Glomerular visceral epithelial cell (primary cell): ENCODE measurements around the gene GRAMD1B.

Source experiments
- DNase-seq: peaks from one replicate; pipeline ENCODE4 v3.0.0-alpha.2; 2016; ENCODE audit errors: extremely low spot score

GRAMD1B gene

DNA sequence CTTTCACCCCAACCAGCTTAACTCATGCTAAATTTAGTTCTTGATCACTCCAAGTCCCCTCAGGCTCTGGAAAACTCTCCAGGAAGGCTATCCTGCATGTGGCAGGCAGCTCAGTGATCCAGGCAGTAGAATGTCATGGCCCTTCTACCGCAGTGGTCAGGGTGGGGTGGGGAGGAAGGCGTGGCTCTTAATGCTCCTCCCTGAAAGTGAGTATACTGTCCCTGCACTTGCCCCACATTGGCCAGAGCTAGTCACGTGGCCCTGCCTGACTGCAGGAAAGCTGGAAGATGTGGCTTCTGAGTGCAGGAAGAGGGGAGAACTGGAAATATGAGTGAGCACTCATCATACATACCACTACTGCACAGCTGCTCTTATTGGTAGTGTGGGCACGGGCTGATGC lies 102.1 kb downstream of the GRAMD1B start:
- no peak for DNase-seq

DNA sequence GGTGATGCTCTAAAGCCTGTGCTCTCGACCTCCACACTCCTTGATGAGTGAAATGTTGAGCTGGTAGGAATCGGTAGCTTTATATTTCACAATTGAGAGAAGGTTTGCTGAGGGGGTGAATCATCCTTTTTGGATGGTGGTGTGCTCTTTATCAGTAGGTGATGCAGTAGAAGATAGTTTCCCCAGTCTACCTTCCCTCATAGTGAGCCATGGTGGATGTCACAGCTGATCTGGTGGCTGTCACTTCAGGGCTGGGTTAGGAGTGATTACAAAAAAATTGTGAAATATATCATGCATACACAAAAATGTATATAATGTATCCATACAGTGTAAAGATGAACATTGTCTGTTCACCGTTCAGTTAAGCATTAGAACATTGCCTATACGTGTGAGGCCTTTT lies 105.3 kb downstream of the GRAMD1B start:
- no peak for DNase-seq

DNA sequence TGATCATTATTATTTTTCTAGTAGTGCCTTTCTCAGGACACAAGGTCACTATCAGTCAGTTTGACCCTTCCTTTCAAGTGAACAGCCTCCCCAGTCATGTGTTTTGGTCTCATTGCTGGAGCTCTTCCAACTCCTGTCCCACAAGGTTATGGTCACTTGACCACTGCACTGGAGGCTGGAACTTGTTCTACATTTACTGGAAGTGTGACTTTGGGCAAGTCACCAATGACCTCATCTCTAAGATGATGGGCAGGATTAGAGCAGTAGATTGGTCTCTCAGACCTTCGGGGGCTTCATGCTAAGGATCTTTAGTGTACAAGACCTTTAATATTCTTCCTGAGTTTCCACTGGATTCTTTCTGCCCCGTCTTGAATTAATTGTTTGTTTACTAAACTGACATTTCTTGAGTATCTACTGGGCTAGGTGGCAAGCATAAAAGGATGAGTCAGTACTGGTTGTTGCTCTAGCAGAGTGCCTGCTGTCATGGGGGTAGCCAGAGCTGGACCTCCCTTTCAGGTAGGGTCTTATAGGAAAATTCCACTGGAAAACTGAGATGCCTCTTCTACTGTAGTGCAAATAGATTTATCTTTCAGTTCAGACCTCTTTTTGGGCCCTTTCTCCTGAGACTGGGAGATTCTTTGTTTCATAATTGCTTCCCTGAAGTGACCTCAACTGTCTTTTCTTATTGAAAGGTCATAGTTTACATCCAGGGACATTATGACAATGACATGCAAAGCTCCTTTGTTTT lies 106.8 kb downstream of the GRAMD1B start:
- no peak for DNase-seq

DNA sequence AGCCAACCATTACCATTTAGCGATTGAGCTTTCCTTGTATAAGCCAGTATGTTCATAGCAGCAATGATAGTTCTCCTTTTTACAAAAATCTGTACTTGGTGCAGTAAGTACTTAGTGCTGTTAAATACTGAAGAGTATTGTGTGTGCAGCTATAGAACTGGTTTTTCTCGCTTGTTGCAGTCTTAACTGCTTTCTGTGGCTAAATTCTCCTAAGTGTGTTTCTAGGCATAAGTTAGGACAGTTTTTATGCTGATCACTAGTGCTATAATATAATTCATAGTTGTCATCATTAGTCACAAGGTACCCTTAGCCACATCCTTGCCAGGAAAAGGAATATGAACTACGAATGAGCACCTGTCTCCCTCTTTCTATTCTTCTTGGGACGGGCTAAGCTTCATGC lies 107.7 kb downstream of the GRAMD1B start:
- no peak for DNase-seq

DNA sequence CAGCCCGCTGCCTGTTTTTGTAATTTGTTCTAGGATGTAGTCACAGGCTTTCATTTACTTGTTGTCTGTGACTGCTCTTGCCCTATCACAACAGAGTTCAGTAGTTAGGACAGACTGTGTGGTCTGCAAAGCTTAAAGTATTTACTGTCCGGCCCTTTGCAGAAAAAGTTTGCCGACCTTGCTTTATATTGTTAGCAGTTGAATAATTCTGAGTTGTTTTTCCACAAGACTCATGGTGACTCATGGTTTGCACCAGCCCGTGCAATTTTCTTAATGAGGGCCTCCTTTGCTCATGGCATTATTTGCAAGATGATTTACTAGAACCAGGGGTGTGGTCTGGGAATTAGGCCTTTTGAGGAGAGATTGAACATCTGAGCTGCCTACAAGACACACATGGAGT lies 113.7 kb downstream of the GRAMD1B start:
- no peak for DNase-seq

DNA sequence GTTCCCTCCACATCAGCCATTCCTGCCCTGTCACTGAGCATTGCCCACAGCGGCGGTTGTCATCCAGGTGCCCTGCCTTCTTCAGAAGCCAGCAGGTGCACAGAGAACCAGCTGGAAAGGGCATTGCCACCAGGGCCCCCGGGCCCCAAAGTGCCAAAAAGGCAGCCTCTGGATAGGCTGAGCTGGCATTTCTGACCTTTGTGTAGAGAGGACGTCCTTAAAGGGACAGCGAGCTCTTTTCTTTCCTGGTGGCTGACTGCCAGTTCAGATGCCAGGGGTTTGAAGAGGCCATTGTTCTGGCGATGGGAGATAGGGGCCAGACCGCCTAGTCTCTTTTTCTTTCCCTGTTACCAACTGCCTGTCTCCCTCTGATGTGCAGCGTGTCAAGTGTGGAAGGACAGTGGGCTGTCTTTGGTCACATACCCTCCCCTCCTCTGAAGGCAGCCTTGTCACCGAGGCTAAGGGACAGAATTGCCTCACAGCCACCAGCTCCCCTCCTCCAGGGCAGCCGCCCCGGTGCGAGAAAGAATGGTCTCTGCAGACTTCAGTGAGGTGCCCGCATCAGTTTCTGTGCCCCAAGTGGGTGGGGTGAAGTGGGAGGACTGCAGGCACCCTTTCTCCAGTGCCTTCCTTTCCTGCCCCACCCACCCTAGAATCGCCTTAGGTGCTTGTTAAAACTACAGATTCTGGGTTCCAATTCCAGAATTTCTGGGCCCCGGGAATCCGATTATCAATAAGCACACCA lies 114.7 kb downstream of the GRAMD1B start:
- DNase-seq: no peak

DNA sequence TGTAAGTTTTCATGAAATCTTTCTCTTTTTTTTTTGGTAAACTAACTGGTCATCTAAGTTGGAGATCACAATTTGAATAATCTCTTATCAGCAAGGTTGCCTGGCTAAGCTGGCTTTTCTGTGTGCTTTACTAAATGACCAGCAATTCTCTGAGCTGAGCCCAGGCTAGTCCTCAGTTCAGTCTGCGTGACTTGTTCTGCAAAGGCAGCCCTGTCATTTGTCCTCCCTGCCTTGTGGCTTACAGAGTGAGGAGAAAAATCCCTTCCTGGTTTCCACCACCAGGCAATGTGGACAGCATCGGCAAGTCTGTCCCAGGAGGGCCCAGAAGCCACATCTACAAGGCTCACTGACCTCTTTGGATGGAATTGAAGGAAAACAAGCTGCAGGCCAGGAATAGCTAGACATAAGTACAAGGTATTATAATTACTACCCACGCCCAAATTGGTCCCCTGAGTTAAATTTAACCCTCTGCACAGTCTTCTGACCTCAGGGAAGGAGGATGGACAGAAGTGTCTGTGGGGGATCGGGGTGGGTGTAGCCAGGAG lies 115.7 kb downstream of the GRAMD1B start:
- no peak for DNase-seq

DNA sequence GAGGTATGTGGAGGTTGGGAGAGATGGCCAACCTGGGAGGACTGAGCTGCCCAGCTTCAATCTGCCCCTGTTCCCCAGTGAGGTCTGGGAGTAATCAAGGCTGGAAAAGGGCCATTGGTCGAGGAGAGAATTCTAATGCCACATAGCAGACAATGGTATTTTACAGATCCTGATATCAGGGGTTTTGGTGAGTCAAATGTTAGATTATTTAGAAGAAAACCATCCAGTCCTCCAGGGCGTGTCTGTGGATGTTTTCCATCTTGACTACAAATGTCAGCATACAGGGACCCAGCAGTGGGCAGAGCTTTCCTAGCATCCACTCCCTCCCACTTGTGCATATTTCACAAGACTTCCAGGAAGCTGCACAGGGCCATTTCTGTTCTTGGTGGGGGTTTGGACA lies 116.4 kb downstream of the GRAMD1B start:
- DNase-seq: no peak

DNA sequence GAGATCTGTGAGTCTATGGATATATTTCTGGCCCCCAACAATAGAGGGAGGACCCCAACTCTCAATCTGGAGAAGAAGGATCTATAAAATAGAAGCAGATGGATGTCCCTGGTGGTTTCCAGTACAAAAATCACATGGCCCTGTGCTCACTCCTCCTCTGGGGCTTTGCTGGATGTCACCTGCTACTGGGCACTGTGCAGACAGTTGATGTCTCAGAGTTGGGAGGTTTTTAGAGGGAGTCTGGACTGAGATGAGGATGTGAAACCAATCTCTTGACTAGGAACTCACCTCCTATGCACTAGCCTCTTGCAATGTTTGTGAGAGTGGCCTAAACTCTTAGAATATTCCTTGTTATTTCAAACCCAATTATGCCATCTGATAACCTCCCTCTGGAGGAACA lies 117.1 kb downstream of the GRAMD1B start:
- DNase-seq: no peak

DNA sequence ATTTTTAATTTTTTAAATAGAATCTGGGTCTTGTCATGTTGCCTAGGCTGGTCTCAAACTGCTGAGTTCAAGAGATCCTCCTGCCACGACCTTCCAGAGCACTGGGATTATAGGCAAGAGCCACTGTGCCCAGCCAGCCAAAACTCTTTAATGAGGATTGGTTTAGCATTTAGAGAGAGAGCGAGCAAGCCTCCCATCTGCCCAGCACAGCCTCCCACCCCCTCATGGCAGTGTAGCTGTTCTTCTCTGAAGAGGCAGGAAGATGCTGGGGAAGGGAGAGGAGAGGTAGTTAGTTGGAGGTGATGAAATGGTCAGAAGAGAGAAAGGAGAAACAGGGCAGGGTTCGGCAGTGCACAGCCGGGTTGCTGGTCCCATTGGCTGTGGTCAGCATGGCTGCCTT lies 118.7 kb downstream of the GRAMD1B start:
- DNase-seq: no peak

DNA sequence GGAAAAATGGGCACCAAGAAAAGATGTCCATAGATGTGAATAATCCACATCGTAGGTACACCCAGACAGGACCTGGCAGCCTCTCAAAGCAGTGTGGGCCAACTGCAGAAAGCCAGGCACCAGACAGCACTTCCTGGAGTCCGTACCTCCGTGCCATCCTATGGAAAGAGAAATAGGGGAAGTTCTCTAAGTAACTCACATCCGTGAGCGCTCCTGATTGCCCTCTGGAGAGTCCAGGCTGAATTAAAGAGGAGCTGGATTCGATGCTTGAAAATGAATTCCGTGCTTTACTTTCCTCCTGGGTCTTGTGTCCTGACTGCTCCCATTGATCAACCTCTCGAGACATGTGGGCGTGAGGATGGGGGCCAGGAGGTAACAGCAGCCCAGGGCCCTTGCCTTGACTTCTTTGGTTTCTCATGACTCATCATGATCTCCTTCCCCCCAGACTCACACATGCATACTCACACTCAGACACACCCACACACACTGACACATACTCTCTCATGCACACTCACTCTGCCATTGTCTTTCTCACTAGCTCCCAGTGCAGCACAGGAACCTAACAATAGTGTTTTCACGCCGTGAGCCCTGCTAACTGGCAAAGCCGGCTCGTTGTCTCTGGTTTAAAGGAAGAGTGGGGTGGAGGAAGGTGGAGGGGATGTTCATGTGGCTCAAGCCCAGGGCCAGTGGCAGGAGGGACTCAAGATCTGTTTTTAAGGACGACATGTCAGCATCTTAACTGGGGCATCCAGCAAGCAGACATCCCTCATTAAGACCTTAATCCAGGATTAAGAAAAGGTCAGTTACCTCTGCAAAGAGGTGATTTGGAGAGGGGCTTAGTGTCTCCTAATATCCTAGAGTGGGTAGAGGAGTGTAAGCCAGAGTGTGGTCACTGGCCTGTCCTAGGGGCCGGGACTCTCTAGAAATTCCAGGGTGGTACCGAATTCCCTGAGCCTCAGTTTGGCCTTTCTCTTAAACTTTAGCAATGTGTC lies 120.2 kb downstream of the GRAMD1B start:
- no peak for DNase-seq

DNA sequence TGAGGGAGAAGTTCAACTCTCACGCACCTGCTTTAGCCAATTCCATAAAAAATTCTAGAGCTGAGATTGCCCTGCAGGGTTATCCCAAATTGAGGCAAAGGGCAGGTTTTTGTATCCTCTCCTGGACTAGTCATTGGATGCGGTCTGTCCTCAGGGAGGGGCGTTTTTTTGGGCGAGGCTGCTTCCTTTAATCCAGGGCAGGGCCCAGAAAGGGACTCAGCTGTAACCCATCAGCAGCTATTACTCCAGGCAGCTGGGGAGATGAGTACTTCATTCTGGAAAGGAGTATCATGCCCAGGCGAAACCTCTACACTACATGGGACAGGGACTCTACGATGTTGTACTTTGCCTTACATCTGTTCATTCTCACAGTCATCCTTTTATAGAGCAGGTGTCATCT lies 121.0 kb downstream of the GRAMD1B start:
- DNase-seq: no peak

DNA sequence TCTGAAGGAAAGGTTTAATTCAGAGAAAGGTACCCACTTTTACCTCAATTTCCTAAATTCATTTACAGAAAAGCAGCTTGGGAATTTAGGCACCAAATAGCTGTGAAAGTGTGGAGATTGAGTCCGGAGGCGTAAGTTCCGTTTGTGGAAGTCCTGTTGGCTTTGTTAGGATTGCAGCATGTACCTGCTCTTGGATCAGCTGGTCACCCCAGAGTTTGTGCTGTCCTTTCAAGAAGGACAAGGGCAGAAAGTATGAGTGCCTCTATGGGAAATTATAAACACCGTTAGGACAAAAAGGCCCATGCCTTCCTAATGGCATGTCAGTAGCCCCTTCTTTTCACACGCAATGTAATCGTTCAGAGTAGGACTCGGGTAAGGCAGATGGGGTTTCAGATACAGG lies 126.6 kb downstream of the GRAMD1B start:
- DNase-seq: no peak

DNA sequence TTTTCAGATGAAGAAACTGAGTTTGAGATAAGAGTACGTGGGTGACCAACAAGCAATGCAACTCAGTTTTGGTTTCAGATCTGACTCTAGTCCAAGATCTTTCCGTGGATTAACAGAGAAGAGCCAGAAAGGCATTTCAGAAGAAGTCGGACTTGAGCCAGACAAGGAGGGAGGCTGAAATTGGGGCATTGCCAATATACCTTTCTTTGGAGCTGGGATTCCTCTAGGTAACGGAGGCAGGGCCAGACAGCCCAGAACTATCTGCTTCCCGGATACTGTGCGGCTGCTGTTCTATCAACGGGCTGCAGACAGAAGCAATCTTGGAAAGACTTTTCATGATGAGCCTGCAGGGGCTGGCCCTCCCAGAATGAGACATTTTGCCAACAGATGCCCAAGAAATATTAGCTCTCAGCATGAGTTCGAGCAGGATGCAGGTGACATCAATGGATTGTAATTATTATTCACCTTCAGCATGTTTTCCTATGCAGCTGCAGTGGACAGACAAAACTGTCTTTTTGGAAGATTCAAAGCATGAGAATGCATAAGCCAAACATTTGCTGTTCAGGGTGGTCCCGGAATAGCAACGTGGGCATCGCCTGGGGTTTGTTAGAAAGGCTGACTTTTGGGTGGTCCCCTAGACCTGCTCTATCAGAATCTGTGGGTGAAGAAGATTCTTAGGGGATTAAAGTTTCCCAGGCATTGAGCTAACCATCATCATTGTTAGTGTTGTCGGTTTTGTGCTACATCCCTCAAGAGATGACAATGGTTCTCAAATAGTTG lies 128.7 kb downstream of the GRAMD1B start:
- DNase-seq: no peak

DNA sequence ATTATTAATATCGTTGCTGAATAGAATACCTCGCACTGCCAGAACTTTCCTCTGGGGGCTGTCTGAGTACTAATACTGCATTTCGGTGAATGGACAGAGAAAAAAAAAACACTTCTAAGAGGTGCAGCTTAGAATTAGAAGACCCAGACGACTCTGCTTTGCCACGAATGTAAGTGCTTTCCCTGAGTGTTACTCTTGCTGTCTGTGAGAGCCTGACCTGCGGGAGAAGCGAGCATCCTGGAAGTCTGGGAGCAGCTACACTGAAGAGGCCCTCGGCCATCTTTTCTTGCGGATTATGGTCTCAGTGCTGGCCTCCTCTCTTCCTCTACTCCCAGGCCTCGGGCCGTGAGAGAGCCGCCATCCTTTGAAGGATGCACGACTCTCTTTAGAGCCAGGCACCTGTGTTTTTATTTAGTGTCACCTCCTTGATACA lies 129.5 kb downstream of the GRAMD1B start:
- DNase-seq: no peak

DNA sequence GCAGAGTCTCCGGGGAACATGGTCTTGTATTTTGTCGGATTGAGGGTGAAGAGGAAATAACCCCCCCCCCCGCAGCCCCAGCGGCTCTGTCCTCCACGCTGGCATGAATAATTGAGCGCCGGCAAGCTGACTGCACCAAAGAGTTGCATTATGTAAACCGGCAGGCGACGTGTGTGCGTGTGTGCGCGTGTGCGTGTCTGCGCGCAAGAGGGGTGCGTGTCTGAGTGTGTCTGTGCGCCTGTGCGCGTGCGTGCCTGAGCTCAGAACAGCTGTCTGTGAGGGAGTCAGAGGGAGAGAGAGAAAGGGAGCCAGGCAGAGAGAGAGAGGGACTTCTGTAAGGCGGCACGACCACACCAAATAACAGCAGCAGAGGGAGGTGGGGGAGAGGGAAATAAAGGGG lies 129.9 kb downstream of the GRAMD1B start:
- no peak for DNase-seq

DNA sequence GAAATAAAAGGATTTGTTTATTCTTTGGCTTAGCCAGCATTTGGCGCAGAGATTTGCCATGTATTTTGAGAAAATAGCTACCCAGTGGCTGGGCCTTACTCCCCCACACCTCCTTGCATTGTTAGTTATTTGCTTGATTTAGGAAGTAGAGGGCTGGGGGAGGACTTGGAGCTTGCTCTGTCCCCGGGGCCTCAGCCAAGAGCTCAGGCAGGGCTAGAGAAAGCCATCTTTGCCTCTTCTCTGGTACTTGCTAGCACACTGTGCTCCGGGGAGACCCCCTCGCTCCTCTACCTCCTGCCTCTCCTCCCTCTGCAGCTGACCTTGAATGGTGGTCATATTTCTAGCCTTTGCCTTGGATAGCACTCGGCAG lies 131.3 kb downstream of the GRAMD1B start:
- DNase-seq: no peak

DNA sequence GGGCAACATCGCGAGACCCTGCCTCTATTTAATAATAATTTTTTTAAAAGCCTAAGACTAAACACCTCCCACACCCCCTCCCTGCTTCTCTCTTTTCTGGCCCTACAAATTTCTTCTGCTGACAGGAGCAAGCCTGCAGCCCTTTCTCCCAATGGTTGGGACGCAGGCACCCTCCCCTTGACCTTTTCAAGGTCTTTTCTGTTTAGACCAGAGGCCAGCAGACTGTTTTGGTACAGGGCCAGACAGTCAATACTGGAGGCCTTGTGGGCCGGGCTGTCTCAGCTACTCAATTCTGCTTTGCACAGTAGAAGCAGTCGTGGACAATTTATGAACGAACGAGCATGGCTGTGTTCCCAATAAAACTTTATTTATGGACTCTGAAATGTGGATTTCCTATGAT lies 132.1 kb downstream of the GRAMD1B start:
- no peak for DNase-seq

DNA sequence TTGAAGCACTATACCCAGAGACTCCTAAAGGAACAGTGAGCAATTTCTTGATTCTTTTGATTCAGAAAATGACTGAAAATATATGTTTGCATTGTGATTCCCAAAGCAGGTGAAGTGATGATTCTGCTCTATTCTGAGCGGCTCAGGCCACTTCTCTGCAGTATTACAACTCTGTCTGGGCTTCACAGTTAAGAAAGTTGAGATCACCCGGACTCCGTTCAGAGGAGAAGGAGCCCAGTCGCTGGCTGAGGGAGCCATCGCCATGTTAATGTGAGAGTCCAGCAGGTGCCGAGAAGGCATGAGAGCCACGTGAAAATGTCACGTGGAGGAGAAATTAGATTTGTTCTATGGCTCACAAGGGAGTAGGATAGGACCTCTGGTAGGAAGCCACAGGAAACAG lies 132.8 kb downstream of the GRAMD1B start:
- no peak for DNase-seq

DNA sequence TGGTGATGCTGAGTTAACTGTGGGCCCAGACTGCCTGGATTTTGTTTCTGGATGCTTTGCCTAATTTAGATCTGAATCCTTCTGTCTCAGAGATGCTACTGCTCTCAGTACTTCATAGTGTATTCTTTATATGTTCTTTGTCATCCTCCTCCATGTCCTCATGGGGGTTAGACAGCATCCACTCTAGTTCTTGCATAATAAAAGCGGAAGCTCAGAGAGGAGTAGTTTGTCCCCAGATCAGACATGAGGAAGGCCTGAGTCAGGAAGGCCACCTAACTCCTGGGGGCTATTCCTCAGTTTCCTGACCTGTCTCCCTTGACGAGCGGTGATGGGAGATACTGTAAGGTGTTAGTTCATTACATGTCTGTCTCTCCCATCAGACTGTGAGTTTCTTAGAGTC lies 134.2 kb downstream of the GRAMD1B start:
- no peak for DNase-seq

DNA sequence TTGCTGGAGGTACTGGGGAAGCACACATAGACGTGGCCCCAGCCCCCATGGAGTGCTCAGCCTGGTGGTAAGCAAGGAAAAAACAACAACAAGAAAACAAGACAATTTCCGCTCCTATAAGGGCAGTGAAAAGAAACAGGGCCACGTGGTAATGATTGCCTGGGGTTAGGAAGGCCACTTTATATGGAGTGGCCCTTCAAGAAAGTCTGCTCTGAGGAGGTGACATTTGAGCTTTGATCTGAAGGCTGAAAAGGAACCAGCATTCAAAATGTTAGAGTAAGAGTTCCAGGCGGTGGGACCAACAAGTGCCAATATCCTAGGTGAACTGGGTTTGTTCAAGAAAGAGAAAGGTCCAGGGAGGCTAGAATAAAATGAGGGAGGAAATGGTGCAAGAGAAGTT lies 136.8 kb downstream of the GRAMD1B start:
- no peak for DNase-seq
